Subcutaneous abdominal adipose tissue (tissue), 5 donors: Measurements from ENCODE around the gene GRIK4.

Experiments used
- H3K27ac ChIP-seq: one replicate; pipeline ENCODE4 v1.7.0; 2013; ENCODE audit warnings: low read depth, mild to moderate bottlenecking, inconsistent platforms, low read length, moderate library complexity
- H3K27me3 ChIP-seq, 5 donors: one replicate each; pipeline ENCODE4 v1.7.0; 2013; ENCODE audit warnings: low read length in 5 of 5, inconsistent platforms in 1 of 5; ENCODE audit not compliant: control insufficient read depth in 5 of 5, insufficient read depth in 4 of 5
- H3K36me3 ChIP-seq, 5 donors: one replicate each; pipeline ENCODE4 v1.7.0; 2013; ENCODE audit warnings: low read length in 5 of 5; ENCODE audit not compliant: control insufficient read depth in 5 of 5, insufficient read depth in 5 of 5
- H3K4me1 ChIP-seq, 5 donors: one replicate each; pipeline ENCODE4 v1.7.0; 2013; ENCODE audit warnings: low read length in 5 of 5, mild to moderate bottlenecking in 3 of 5, moderate library complexity in 1 of 5; ENCODE audit not compliant: control insufficient read depth in 5 of 5, insufficient read depth in 5 of 5
- H3K4me3 ChIP-seq, 5 donors: one replicate each; pipeline ENCODE4 v1.7.0; 2013; ENCODE audit warnings: low read length in 5 of 5, low read depth in 1 of 5
- H3K9ac ChIP-seq, 5 donors: one replicate each; pipeline ENCODE4 v1.7.0; 2013; ENCODE audit warnings: low read length in 5 of 5, mild to moderate bottlenecking in 4 of 5, moderate library complexity in 3 of 5
- H3K9me3 ChIP-seq, 5 donors: one replicate each; pipeline ENCODE4 v1.7.0; 2013; ENCODE audit warnings: low read length in 5 of 5; ENCODE audit not compliant: control insufficient read depth in 5 of 5
- donor health status: healthy.
- donor health status: healthy.
- donor health status: healthy.
- donor health status: healthy.
- donor health status: healthy.

The GRIK4 gene

GRCh38 chr11:120536091-120536796, 24.7 kb downstream of the GRIK4 start:
- peaks cover 0 to 3% (median 0%) of the 10 kb centered on the region in 5 donors for H3K9me3 ChIP-seq
- H3K4me1 ChIP-seq, result peaks cover 0 to 11% (median 3%) of the 10 kb centered on the region in 5 donors
- H3K4me3 ChIP-seq, result no peak overlapping the region
- H3K27ac ChIP-seq, result no peak overlapping the region
- H3K36me3 ChIP-seq, result no peaks in the 10 kb centered on the region
- H3K27me3 ChIP-seq, result peaks cover 0 to 14% (median 6%) of the 10 kb centered on the region in 5 donors
- H3K9ac ChIP-seq, result no peak overlapping the region

- H3K27me3 ChIP-seq, result peaks cover 0 to 12% (median 4%) of the 10 kb centered on the region in 5 donors
- H3K9ac ChIP-seq, result no peak overlapping the region
- H3K4me3 ChIP-seq, result no peak overlapping the region
- H3K4me1 ChIP-seq, result peaks cover 0 to 11% (median 3%) of the 10 kb centered on the region in 5 donors
- H3K36me3 ChIP-seq, result no peaks in the 10 kb centered on the region
- no peak overlapping the region for H3K27ac ChIP-seq
- peaks cover 0 to 6% (median 3%) of the 10 kb centered on the region in 5 donors for H3K9me3 ChIP-seq
These were observed 25.2 kb downstream of the GRIK4 start for GRCh38 chr11:120536797-120537169.

GRCh38 chr11:120537996-120538395, 26.4 kb downstream of the GRIK4 start:
- H3K27ac ChIP-seq, result no peak overlapping the region
- no peak overlapping the region for H3K9ac ChIP-seq
- H3K4me3 ChIP-seq, result no peak overlapping the region
- peaks cover 0 to 4% (median 2%) of the 10 kb centered on the region in 5 donors for H3K27me3 ChIP-seq
- H3K9me3 ChIP-seq, result peaks cover 0 to 6% (median 4%) of the 10 kb centered on the region in 5 donors
- no peaks in the 10 kb centered on the region for H3K36me3 ChIP-seq
- peaks cover 0 to under 1% (median 0%) of the 10 kb centered on the region in 5 donors for H3K4me1 ChIP-seq

GRCh38 chr11:120538707-120539106, 27.2 kb downstream of the GRIK4 start:
- Histone ChIP-seq H3K4me3 (no peak overlapping the region), H3K27ac (no peak overlapping the region), H3K9ac (no peak overlapping the region), H3K9me3 (peaks cover 0 to 6% (median 4%) of the 10 kb centered on the region in 5 donors), H3K4me1 (no peaks in the 10 kb centered on the region), H3K27me3 (peaks cover 0 to 4% (median 0%) of the 10 kb centered on the region in 5 donors), H3K36me3 (no peaks in the 10 kb centered on the region)

- H3K9ac ChIP-seq, result no peak overlapping the region
- H3K4me1 ChIP-seq, result no peaks in the 10 kb centered on the region
- no peaks in the 10 kb centered on the region for H3K36me3 ChIP-seq
- no peak overlapping the region for H3K4me3 ChIP-seq
- H3K9me3 ChIP-seq, result peaks cover 0 to 6% (median 4%) of the 10 kb centered on the region in 5 donors
- H3K27me3 ChIP-seq, result peaks cover 0 to 4% (median 0%) of the 10 kb centered on the region in 5 donors
- no peak overlapping the region for H3K27ac ChIP-seq
These were observed 28.3 kb downstream of the GRIK4 start for GRCh38 chr11:120539667-120540369.

- H3K9ac ChIP-seq, result no peak overlapping the region
- no peaks in the 10 kb centered on the region for H3K4me1 ChIP-seq
- H3K4me3 ChIP-seq, result no peak overlapping the region
- peaks cover 0 to 4% (median 0%) of the 10 kb centered on the region in 5 donors for H3K27me3 ChIP-seq
- no peaks in the 10 kb centered on the region for H3K36me3 ChIP-seq
- peaks cover 0 to 6% (median 4%) of the 10 kb centered on the region in 5 donors for H3K9me3 ChIP-seq
- H3K27ac ChIP-seq, result no peak overlapping the region
These were observed 29.4 kb downstream of the GRIK4 start for GRCh38 chr11:120540744-120541465.

- H3K4me1 ChIP-seq, result peaks cover 6 to 19% (median 11%) of the 10 kb centered on the region in 5 donors
- no peaks in the 10 kb centered on the region for H3K36me3 ChIP-seq
- H3K4me3 ChIP-seq, result no peak overlapping the region
- peaks cover 0 to 4% (median 0%) of the 10 kb centered on the region in 5 donors for H3K27me3 ChIP-seq
- no peak overlapping the region for H3K9ac ChIP-seq
- H3K27ac ChIP-seq, result no peak overlapping the region
- peaks cover 0 to 6% (median 4%) of the 10 kb centered on the region in 5 donors for H3K9me3 ChIP-seq
These were observed 32.1 kb downstream of the GRIK4 start for GRCh38 chr11:120543521-120544215.

GRCh38 chr11:120545813-120546212, 34.3 kb downstream of the GRIK4 start:
- Histone ChIP-seq H3K9ac (no peak overlapping the region), H3K9me3 (peaks cover 0 to 6% (median 4%) of the 10 kb centered on the region in 5 donors), H3K27ac (no peak overlapping the region), H3K36me3 (no peaks in the 10 kb centered on the region), H3K27me3 (peaks cover 0 to 4% (median 2%) of the 10 kb centered on the region in 5 donors), H3K4me1 (peaks cover 6 to 20% (median 11%) of the 10 kb centered on the region in 5 donors), H3K4me3 (no peak overlapping the region)

- no peaks in the 10 kb centered on the region for H3K36me3 ChIP-seq
- peaks cover 0 to 5% (median 1%) of the 10 kb centered on the region in 5 donors for H3K9me3 ChIP-seq
- H3K9ac ChIP-seq, result no peak overlapping the region
These were observed 35.0 kb downstream of the GRIK4 start for GRCh38 chr11:120546312-120547205.

More at GRCh38 chr11:120546312-120547205, 35.0 kb downstream of the GRIK4 start:
- Histone ChIP-seq H3K4me3 (no peak overlapping the region), H3K4me1 (peaks cover 6 to 20% (median 11%) of the 10 kb centered on the region in 5 donors), H3K27ac (no peak overlapping the region), H3K27me3 (peaks cover 0 to 4% (median 2%) of the 10 kb centered on the region in 5 donors)
